Ovary (tissue), 9 donors: Measurements from ENCODE around the gene CFAP119. TPM values are rescaled to one million over a fixed set of nuclear protein-coding genes. Genes with fewer than 3 reads are reported as not detected.
A peak's percentile ranks its signal among the peaks of the same experiment; 100 is the strongest.

Source experiments
- DNase-seq, 5 donors: peaks; one replicate each; pipeline ENCODE4 v3.0.0-alpha.2; 2019 to 2020
- H3K27ac ChIP-seq, 2 donors: fragments of 200-600 bp; one replicate each; pipeline versions ENCODE4 v1.5.1 to v1.8.0; 2019 to 2022
- H3K27me3 ChIP-seq: fragments of 200-600 bp; one replicate; pipeline ENCODE4 v1.8.0; 2022
- H3K36me3 ChIP-seq: fragments of 200-600 bp; sonication (generic); one replicate; pipeline ENCODE4 v1.5.1; 2019
- H3K4me1 ChIP-seq: one replicate; pipeline ENCODE4 v1.8.1; 2013; ENCODE audit warnings: mild to moderate bottlenecking, moderate library complexity; ENCODE audit not compliant: insufficient read depth
- H3K4me3 ChIP-seq: fragments of 200-600 bp; sonication (generic); one replicate; pipeline ENCODE4 v1.5.1; 2017
- H3K9me3 ChIP-seq, 2 donors: fragments of 200-600 bp in 1 of 2; sonication (generic) in 1 of 2; one replicate each; pipeline versions ENCODE4 v1.5.1 to v1.8.1; 2013 to 2019; ENCODE audit warnings: mild to moderate bottlenecking in 1 of 2, moderate library complexity in 1 of 2
- EP300 ChIP-seq: sonication (generic); formaldehyde crosslinking; IDR thresholded peaks from one replicate; pipeline ENCODE4 v1.6.1; 2017; ENCODE audit warnings: antibody characterized with exemption
- POLR2A ChIP-seq: fragments of 450-650 bp; IDR thresholded peaks from one replicate; pipeline ENCODE4 v1.6.1; 2017; ENCODE audit warnings: antibody characterized with exemption, mild to moderate bottlenecking, moderate library complexity
- WGBS, 3 donors: extraction: QIAGEN DNeasy Blood & Tissue Kit in 1 of 3; methylation state at CpG; one replicate each; pipeline versions ENCODE4 v1.1.5 to v1.1.7; 2013 to 2017; 5-methylcytosine and 5-hydroxymethylcytosine counted together
- intact Hi-C, 4 donors: fragments of 100-400 bp; cut with DNase I; formaldehyde crosslinking; loops; one replicate each; pipeline versions ENCODE4 v1.11.0 to v1.15.1; 2022 to 2023
- polyA plus RNA-seq, 2 donors: library from polyadenylated mRNA; stranded (reverse); fragments of 200-250 nt in 1 of 2; fragments of 350-450 nt in 1 of 2; fragmentation: Illumina TruSeq in 1 of 2; extraction: RNeasy Lipid Tissue Mini Kit (QIAGEN cat#74804) in 1 of 2; gene quantifications; one replicate each; pipeline ENCODE4 v1.2.3, GENCODE V29; 2013 to 2014
- total RNA-seq, 7 donors: library from RNA; depleted of rRNA in 2 of 7; stranded (reverse); fragments of >200 nt in 2 of 7; fragmentation: NEBNext Ultra II Directional in 3 of 7; extraction: Animal tissue kit (Norgen Biotek cat#: 25700) in 3 of 7; gene quantifications; one replicate each; pipeline versions ENCODE4 v1.1.0 to v1.2.4, GENCODE V29; 2016 to 2023
- TF ChIP-seq, protein P1 (sequence below), 3 donors: fragments of 450-650 bp in 2 of 3; fragments of 200-600 bp in 1 of 3; IDR thresholded peaks; one replicate each; pipeline versions ENCODE4 v1.5.1 to v1.8.0; 2016 to 2022; ENCODE audit warnings: antibody characterized with exemption in 3 of 3, mild to moderate bottlenecking in 1 of 3
- donor health status: DM: no; HTN: no; CAD: no; lungs with moderate emphysema.
- donor health status: DM: no; HTN: no; CAD: no.
- donor health status: Bipolar disorder and iron deficiency.
- donor health status: DM: yes; HTN: yes; CAD: no.
- donor health status: DM: no; HTN: no; CAD: no.
- donor health status: DM: yes; HTN: yes; CAD: no.

CFAP119 gene
- total and polyA plus RNA-seq, 9 donors, result 1.2 to 27.0 (median 4.6) TPM

DNA sequence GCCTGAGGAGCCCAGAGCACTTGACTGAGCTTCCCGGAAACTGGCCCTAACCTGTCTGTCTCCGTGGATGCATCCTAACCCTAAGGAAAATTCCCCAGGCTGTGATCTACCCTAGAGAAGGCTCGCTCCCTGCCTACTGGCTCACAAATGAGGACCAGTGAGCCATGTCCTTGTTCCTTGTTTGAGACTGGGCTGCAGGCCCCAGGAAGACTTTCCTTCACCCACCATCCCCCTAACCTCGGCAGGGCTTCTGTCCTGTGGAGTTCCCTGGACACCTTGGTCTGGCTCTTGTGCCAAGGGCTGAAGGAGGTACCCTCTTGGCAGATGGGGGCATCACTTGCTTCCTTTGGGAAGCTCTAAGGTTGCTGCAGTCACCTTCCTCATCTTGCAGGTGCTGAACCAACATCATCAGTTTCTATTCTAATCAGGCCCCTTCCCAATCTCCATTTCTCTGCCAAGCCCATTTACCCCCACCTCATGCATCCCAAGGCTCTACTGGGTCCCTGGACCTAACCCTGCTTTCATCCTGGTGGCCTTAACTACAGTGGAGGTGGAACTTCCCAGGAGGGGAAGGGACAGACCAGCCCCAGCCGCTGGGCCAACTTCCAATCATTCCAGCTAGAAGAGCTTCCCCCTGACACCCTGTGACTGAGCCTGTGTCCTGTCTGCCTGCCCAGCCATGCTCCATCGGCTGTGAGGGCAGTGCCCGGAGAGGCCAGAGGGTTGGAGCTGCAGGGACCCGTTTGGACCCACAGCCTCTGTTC, 12.7 kb upstream of the CFAP119 start:
- TF ChIP-seq POLR2A, result no peak
- TF ChIP-seq, protein P1, sequence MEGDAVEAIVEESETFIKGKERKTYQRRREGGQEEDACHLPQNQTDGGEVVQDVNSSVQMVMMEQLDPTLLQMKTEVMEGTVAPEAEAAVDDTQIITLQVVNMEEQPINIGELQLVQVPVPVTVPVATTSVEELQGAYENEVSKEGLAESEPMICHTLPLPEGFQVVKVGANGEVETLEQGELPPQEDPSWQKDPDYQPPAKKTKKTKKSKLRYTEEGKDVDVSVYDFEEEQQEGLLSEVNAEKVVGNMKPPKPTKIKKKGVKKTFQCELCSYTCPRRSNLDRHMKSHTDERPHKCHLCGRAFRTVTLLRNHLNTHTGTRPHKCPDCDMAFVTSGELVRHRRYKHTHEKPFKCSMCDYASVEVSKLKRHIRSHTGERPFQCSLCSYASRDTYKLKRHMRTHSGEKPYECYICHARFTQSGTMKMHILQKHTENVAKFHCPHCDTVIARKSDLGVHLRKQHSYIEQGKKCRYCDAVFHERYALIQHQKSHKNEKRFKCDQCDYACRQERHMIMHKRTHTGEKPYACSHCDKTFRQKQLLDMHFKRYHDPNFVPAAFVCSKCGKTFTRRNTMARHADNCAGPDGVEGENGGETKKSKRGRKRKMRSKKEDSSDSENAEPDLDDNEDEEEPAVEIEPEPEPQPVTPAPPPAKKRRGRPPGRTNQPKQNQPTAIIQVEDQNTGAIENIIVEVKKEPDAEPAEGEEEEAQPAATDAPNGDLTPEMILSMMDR (IDR thresholded peaks at IDR 0.05), result no peak
- no peak for TF ChIP-seq EP300
- H3K36me3 ChIP-seq, result no peaks in the 10 kb centered on the region
- intact Hi-C loops, result no loop called here
- peak overlapping the region; percentile 58 for H3K4me3 ChIP-seq
- peaks cover 7% of the 10 kb centered on the region for H3K4me1 ChIP-seq
- H3K9me3 ChIP-seq, result no peaks in the 10 kb centered on the region
- H3K27ac ChIP-seq, result peak overlapping the region in 1 of 2 donors; percentile 73
- 42% methylated on average over 8 of the region's 8 CpGs for WGBS, 3 donors
- no peaks in the 10 kb centered on the region for H3K27me3 ChIP-seq
- no peak for DNase-seq

DNA sequence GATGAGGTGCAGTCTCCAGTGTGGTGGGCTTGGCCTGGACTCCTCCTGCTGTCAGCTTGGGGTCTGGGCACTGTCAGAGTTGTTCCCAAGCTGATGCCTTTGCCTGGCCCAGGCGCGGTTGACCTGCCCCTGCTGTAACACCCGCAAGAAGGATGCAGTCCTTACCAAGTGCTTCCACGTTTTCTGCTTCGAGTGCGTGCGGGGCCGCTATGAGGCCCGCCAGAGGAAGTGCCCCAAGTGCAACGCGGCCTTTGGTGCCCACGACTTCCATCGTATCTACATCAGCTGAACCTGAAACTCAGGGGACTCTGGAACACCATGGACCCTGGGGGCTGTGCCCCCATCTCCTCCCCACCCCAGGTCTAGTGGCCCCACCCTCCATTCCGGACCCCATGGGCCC, 12.0 kb upstream of the CFAP119 start:
- Histone ChIP-seq H3K27me3 (no peaks in the 10 kb centered on the region), H3K9me3 (no peaks in the 10 kb centered on the region), H3K36me3 (no peaks in the 10 kb centered on the region), H3K4me1 (peaks cover 7% of the 10 kb centered on the region), H3K27ac (no peak overlapping the region), H3K4me3 (no peak overlapping the region)
- WGBS, 3 donors, result 81 to 87% (median 86%) methylated on average over 14 of the region's 14 CpGs
- TF ChIP-seq POLR2A (no peak), EP300 (no peak)
- TF ChIP-seq, protein P1 (IDR thresholded peaks at IDR 0.05), result no peak
- intact Hi-C loops, result no loop called here
- no peak for DNase-seq

DNA sequence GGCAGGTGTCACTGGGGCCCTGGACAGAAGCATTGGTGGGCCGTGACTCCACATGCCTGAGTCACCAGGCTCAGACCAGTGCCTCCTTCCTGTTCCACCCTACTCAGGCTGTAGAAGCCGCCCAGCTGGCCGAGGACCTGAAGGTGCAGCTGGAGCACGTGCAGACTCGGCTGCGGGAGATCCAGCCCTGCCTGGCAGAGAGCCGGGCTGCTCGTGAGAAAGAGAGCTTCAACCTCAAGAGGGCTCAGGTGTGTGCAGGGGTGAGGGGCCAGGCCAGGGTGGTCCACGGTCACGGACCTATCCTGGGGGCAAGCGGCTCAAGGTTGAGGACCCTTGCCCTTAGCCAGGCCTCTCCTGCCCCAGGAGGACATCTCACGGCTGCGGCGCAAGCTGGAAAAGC, 9.9 kb upstream of the CFAP119 start:
- H3K36me3 ChIP-seq, result no peaks in the 10 kb centered on the region
- H3K4me1 ChIP-seq, result peaks cover 7% of the 10 kb centered on the region
- intact Hi-C loops, result no loop called here

DNA sequence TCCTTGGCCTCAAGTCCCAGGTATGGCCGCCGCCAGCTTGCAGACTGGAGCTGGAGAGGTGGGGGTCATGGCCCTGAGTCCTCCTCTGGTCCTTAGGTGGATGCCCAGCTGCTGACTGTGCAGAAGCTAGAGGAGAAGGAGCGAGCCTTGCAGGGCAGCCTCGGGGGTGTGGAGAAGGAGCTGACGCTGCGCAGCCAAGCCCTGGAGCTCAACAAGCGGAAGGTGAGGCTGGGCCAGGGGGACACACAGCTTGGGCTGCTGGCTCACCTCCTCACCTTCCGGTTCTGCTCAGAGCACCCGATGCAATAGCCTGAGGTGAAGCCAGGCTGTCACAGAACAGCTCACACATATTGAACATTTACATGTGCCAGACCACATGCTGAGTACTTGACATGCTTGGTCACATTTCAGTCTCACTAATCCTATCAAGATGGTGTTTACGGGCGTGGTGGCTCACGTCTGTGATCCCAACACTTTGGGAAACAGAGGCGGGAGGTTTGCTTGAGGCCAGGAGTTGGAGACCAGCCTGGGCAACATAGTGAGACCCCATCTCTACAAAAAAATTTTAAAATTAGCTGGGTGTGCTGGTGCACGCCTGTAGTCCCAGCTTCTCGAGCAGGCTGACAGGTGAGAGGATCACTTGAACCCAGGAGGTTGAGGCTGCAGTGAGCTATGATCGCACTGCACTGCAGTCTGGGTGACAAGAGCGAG, 7.7 kb upstream of the CFAP119 start:
- Histone ChIP-seq H3K4me1 (no peaks in the 10 kb centered on the region), H3K27ac (no peak overlapping the region), H3K27me3 (no peaks in the 10 kb centered on the region), H3K9me3 (no peaks in the 10 kb centered on the region), H3K36me3 (no peaks in the 10 kb centered on the region), H3K4me3 (no peak overlapping the region)
- WGBS, 3 donors, result 91 to 93% (median 92%) methylated on average over 17 of the region's 17 CpGs
- DNase-seq, result peak in 2 of 5 donors; percentile 16 to 35
- intact Hi-C loops, result no loop called here
- no peak for TF ChIP-seq EP300
- TF ChIP-seq, protein P1 (IDR thresholded peaks at IDR 0.05), result no peak
- TF ChIP-seq POLR2A, result no peak

More for the DNA sequence above, 9.9 kb upstream of the CFAP119 start:
- no peak overlapping the region for H3K27ac ChIP-seq
- peak in 1 of 5 donors; percentile 30 for DNase-seq
- H3K4me3 ChIP-seq, result no peak overlapping the region
- TF ChIP-seq EP300 (no peak), POLR2A (no peak)
- TF ChIP-seq, protein P1 (IDR thresholded peaks at IDR 0.05), result no peak
- no peaks in the 10 kb centered on the region for H3K9me3 ChIP-seq
- H3K27me3 ChIP-seq, result no peaks in the 10 kb centered on the region
- 78 to 86% (median 85%) methylated on average over 13 to 14 of the region's 14 CpGs for WGBS, 3 donors
